Esophagus muscularis mucosa (tissue), 4 donors: ENCODE results near the gene METTL6. TPM values are rescaled to one million over a fixed set of nuclear protein-coding genes. Genes with fewer than 3 reads are reported as not detected.
A peak's percentile ranks its signal among the peaks of the same experiment; 100 is the strongest.

ENCODE experiments used
- DNase-seq: peaks from one replicate; pipeline ENCODE4 v3.0.0-alpha.2; 2017; ENCODE audit errors: extremely low spot score
- H3K27ac ChIP-seq, 4 donors: fragments of 200-600 bp; sonication (generic); replicated peaks in 1 of 4; 1 replicate in 3 of 4; 2 replicates in 1 of 4; pipeline ENCODE4 v1.5.1; 2016 to 2019; ENCODE audit warnings: mild to moderate bottlenecking in 1 of 4
- H3K27me3 ChIP-seq, 4 donors: fragments of 200-600 bp; sonication (generic); one replicate each; pipeline versions ENCODE4 v1.5.1 to v1.6.0; 2016 to 2019
- H3K36me3 ChIP-seq, 4 donors: fragments of 200-600 bp; sonication (generic); one replicate each; pipeline ENCODE4 v1.5.1; 2016 to 2019
- H3K4me1 ChIP-seq, 4 donors: fragments of 200-600 bp; sonication (generic); one replicate each; pipeline ENCODE4 v1.5.1; 2016 to 2019
- H3K4me3 ChIP-seq, 4 donors: fragments of 200-600 bp; sonication (generic); 1 replicate in 2 of 4; 2 replicates in 2 of 4; pipeline ENCODE4 v1.5.1; 2016 to 2019; ENCODE audit warnings: mild to moderate bottlenecking in 4 of 4, moderate library complexity in 1 of 4
- H3K9me3 ChIP-seq, 4 donors: fragments of 200-600 bp; sonication (generic); 1 replicate in 3 of 4; 2 replicates in 1 of 4; pipeline ENCODE4 v1.5.1; 2016 to 2019
- CTCF ChIP-seq, 3 experiments: fragments of 200-600 bp in 2 of 3; fragments of 450-650 bp in 1 of 3; sonication (generic) in 2 of 3; IDR thresholded peaks; one replicate each; pipeline ENCODE4 v1.5.1; 2017 to 2019; ENCODE audit warnings: antibody characterized with exemption in 3 of 3, mild to moderate bottlenecking in 2 of 3, moderate library complexity in 1 of 3
- EP300 ChIP-seq: sonication (generic); formaldehyde crosslinking; IDR thresholded peaks from one replicate; pipeline ENCODE4 v1.6.1; 2017; ENCODE audit warnings: antibody characterized with exemption
- POLR2A ChIP-seq: fragments of 450-650 bp; IDR thresholded peaks from one replicate; pipeline ENCODE4 v1.6.1; 2017; ENCODE audit warnings: antibody characterized with exemption, moderate library complexity, mild to moderate bottlenecking, low read depth
- POLR2AphosphoS5 ChIP-seq, 2 donors: sonication (generic); formaldehyde crosslinking; IDR thresholded peaks; one replicate each; pipeline ENCODE4 v1.6.1; 2017; ENCODE audit warnings: antibody characterized with exemption in 2 of 2
- WGBS: methylation state at CpG from one replicate; pipeline ENCODE4 v1.1.5; 2018; 5-methylcytosine and 5-hydroxymethylcytosine counted together
- intact Hi-C: fragments of 100-400 bp; cut with DNase I; formaldehyde crosslinking; loops from one replicate; pipeline ENCODE4 v1.15.1; 2023
- total RNA-seq, 4 donors: library from RNA; depleted of rRNA; stranded (reverse); fragments of >200 nt; gene quantifications; one replicate each; pipeline versions ENCODE4 v1.1.0 to v1.2.1, GENCODE V29; 2016

The METTL6 gene
- total RNA-seq, 4 donors from 2014 or later, result 10.9 to 18.7 (median 11.8) TPM

GRCh38 chr3:15449489-15450224 is 22.3 kb upstream of the METTL6 start:
- 71% methylated on average over 2 of the region's 3 CpGs for WGBS
- intact Hi-C loops, result no loop called here

GRCh38 chr3:15443826-15444524 is 16.6 kb upstream of the METTL6 start:
- DNase-seq, result no peak
- Histone ChIP-seq H3K9me3 (no peaks in the 10 kb centered on the region), H3K27ac (no peak overlapping the region), H3K4me1 (peaks cover 0 to 5% (median 0%) of the 10 kb centered on the region in 4 donors), H3K4me3 (no peak overlapping the region), H3K27me3 (no peaks in the 10 kb centered on the region), H3K36me3 (peaks cover 15 to 51% (median 39%) of the 10 kb centered on the region in 4 donors)
- intact Hi-C loops, result no loop called here
- WGBS, result 84% methylated on average over 4 of the region's 4 CpGs
- no peak for TF ChIP-seq CTCF (IDR thresholded peaks at IDR 0.05)
- TF ChIP-seq POLR2AphosphoS5 (IDR thresholded peaks at IDR 0.05), result no peak
- TF ChIP-seq POLR2A, result no peak
- no peak for TF ChIP-seq EP300

More at GRCh38 chr3:15449489-15450224, 22.3 kb upstream of the METTL6 start:
- H3K36me3 ChIP-seq, result peaks cover 0 to 40% (median 7%) of the 10 kb centered on the region in 4 donors
- no peak overlapping the region for H3K4me3 ChIP-seq
- H3K9me3 ChIP-seq, result no peaks in the 10 kb centered on the region
- no peaks in the 10 kb centered on the region for H3K4me1 ChIP-seq
- no peaks in the 10 kb centered on the region for H3K27me3 ChIP-seq
- TF ChIP-seq EP300 (no peak), CTCF (IDR thresholded peaks at IDR 0.05) (no peak), POLR2A (no peak), POLR2AphosphoS5 (IDR thresholded peaks at IDR 0.05) (no peak)
- DNase-seq, result peak; percentile 83
- no peak overlapping the region for H3K27ac ChIP-seq

GRCh38 chr3:15440891-15441290 is 13.5 kb upstream of the METTL6 start:
- 68% methylated on average over 4 of the region's 4 CpGs for WGBS
- TF ChIP-seq CTCF (IDR thresholded peaks at IDR 0.05) (no peak), POLR2A (no peak), POLR2AphosphoS5 (IDR thresholded peaks at IDR 0.05) (no peak), EP300 (no peak)
- no peak overlapping the region for H3K27ac ChIP-seq
- no peaks in the 10 kb centered on the region for H3K9me3 ChIP-seq
- H3K27me3 ChIP-seq, result no peaks in the 10 kb centered on the region
- DNase-seq, result no peak
- peaks cover 0 to 5% (median 0%) of the 10 kb centered on the region in 4 donors for H3K4me1 ChIP-seq
- no peak overlapping the region for H3K4me3 ChIP-seq
- intact Hi-C loops, result no loop called here
- H3K36me3 ChIP-seq, result peaks cover 43 to 79% (median 69%) of the 10 kb centered on the region in 4 donors

GRCh38 chr3:15439476-15439875 is 12.1 kb upstream of the METTL6 start:
- intact Hi-C loops, result no loop called here
- DNase-seq, result no peak
- Histone ChIP-seq H3K4me3 (no peak overlapping the region), H3K27ac (no peak overlapping the region), H3K36me3 (peaks cover 52 to 88% (median 83%) of the 10 kb centered on the region in 4 donors), H3K27me3 (no peaks in the 10 kb centered on the region), H3K9me3 (no peaks in the 10 kb centered on the region), H3K4me1 (peaks cover 0 to 5% (median 0%) of the 10 kb centered on the region in 4 donors)
- TF ChIP-seq POLR2A (no peak), CTCF (IDR thresholded peaks at IDR 0.05) (no peak), EP300 (no peak), POLR2AphosphoS5 (IDR thresholded peaks at IDR 0.05) (no peak)
